Erythroblast (primary cell): ENCODE results near the gene TXNL1.

Experiments used
- GATA1 ChIP-seq: IDR thresholded peaks from 2 replicates; pipeline ENCODE4 v1.6.1; 2011; ENCODE audit warnings: low read depth, mild to moderate bottlenecking, control low read depth, low read length, moderate library complexity
- POLR2A ChIP-seq: IDR thresholded peaks from 2 replicates; pipeline ENCODE4 v1.6.1; 2011; ENCODE audit warnings: mild to moderate bottlenecking, low read length

DNA sequence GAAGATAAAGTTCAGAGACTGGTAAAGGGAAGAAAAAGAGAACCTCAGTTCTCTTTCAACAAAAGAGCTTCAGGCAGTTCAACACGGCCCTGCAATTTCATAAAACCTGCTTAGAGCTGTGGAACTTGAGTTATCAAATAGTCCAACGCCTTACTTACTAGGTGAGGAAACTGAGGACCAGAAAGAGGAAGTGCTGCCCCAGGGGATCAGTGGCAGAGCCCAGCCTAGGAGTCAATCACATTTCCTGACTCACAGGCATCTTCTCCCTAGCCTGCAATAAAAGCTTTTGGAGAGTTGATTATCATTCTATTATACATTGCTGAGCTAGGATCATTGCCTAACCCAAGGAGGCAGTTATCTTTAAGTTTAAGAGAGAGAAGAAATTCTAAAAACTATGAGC is 77.4 kb downstream of the TXNL1 start:
- TF ChIP-seq POLR2A (no peak), GATA1 (no peak)
